ENCODE results near the gene EIF3D.

DNA sequence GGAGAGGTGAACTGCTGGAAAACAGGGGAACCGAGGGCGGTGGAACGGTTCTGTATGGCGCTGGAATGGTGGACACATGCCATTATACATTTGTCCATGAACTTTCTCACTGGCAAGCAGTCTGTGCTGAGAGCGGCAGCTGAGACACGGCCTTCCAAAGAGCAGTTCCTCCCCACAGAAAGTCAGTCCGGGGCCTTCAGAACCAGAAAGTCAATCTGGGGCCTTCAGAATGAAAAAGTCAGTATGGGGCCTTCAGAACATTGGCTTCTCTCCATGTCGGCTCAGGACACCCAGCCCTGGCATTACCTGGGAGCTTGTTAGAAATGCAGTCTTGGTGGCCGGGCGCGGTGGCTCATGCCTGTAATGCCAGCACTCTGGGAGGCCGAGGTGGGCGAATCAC lies 56.3 kb downstream of the EIF3D start:
- TF ChIP-seq CTCF (IDR thresholded peaks at IDR 0.05) (no peak), POLR2A (IDR thresholded peaks at IDR 0.05) (no peak)
